ENCODE results near the gene HEXIM2.
A peak's percentile ranks its signal among the peaks of the same experiment; 100 is the strongest.
"Not testable (repeated sequence)": the region's sequence is repeated elsewhere in the genome, so short reads cannot be mapped to it uniquely, and the experiment has no call there.

HEXIM2 gene

DNA sequence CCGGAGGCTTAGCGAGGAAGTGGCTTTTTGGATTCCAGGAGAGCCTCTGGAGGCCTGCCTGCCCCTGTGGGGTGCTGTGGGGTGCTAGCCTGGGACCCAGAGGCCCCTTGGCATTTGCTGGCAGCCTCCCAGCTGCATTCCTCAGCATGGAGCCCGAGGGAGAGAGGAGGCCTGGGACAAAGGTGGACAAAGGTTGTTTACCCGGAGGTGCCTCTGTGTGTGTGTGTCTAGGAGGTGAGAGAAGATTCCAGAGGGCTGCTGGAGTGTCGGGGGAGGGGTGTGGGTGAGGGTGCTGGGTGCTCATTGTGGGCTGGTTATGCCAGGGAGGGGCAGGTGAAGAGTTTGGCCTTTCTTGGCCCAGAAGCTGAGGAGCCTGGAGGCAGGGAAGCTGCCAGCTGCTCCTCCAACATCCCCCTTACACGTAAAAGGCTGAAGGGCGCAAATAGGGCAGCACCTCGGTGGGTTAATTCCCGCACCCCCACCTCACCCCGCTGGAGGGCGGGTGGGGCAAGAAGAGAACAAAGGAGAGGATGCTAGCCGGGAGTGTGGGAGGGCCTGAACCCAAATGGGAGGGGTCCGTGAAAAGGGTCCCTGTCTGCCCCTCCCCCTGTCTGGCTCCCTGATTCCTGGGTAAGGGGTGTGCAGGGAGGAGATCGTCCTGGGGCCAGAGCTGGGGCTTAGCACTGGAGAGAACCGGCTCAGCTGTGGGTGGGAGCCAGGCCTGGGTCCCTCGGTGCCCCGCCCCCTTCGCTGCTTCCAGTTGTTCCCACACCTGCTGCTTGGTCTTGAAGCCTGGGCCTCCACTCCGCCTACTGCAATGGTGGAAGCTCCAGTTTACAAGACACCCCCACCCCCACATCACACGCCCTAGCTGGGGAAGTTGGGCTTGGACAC is 9.9 kb downstream of the HEXIM2 start:
- no peak for DNase-seq

DNA sequence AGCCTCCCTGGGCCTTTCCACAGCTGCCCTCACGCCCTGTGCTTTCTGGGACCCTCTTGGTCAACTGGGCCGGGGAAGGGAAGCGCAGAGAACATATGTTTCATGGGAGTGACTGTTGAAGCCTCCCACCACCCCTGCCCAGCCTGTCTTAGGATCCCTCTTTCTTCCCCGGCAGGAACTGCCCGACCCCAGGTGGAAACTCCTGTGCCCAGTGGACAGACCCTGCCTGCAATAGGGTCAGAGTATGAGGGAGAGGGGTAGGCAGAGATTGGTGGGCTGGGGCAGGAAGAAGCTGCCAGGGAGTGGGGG is 10.5 kb downstream of the HEXIM2 start:
- no peak for DNase-seq

DNA sequence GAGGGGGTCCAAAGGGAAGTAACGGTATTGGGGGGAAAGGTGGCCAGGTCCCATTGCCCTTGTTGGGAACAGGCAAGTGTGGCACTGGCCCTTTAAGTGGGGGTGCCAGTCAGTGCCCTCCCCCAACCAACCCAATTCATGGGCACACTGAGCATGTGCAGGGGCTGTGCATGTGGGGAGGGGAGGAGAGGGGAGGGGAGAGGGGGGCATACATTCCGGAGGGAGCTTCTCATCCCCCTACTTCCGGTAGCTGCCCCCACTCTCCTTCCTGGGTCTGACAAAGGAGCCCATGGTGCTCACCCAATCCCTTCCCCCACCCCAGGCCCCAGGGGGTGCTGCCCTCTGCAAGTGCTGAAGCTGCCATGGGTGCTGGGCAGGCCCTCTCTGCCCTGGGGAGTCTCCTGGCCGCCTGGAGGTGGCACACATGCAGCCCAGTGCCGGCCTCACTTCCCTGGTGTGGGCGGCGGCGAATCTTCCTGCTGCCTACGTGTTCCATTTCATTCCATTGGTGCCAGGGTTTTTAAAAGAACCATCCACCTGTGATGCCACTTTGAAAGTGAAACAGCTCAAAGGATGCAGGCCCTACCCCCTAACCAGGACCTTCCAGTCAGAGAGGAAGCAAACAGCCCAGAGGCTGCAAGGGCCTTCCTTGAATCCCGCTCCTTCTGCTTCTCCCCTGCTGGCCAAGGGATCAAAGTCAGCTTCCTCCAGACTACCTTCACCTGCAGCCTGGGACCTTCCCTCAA is 11.0 kb downstream of the HEXIM2 start:
- DNase-seq, result no peak

DNA sequence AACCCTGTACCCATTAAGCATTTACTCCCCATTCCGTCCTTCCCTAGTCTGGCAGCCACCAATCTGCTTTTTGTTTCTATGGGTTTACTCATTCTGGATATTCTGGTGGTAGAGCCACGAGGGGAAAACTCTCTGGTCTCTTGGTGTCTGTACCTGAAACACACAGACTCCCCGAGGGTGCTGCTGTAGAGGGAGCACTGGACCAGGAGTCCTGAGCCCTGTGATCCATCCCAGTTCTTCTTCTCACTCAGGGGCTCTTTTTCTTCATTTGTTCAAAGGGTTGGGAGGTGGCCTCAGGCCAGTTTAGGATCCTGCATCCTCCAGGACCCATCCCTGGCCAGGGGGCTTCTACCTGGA is 14.1 kb downstream of the HEXIM2 start:
- no peak for DNase-seq

DNA sequence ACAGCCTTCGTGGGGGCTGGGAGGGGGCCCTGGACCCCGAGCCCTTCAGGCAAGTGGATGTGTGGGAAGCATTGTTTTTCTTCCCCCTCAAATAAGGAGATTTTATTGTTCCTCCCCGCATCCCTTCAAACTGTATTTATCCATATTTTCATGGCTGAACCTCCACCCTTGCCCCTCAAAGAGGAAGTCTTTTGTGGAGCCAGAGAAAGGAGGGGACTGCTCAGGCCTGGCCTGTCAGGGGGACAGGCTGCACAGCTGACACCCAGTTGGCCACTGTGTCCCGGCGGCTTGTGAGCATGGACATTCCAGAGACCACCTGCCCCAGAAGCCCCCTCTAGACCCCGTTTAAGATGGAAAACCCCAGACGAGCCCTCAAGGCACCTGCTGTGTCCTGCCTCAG is 15.9 kb downstream of the HEXIM2 start:
- no peak for DNase-seq

DNA sequence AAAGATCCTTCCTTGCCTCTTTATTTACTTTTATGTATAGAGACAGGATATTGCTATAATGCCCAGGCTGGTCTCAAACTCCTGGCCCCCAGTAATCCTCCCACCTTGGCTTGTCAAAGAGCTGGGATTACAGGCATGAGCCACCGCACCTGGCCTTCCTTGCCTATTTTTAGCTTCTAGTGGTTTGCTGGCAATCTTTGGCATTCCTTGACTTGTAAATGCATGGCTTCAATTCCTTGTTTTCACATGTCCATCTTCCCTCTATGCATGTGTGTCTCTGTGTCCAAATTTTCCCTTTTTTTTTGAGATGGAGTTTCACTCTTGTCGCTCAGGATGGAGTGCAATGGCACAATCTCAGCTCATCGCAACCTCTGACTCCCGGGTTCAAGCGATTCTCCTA is 22.5 kb downstream of the HEXIM2 start:
- no peak for DNase-seq

DNA sequence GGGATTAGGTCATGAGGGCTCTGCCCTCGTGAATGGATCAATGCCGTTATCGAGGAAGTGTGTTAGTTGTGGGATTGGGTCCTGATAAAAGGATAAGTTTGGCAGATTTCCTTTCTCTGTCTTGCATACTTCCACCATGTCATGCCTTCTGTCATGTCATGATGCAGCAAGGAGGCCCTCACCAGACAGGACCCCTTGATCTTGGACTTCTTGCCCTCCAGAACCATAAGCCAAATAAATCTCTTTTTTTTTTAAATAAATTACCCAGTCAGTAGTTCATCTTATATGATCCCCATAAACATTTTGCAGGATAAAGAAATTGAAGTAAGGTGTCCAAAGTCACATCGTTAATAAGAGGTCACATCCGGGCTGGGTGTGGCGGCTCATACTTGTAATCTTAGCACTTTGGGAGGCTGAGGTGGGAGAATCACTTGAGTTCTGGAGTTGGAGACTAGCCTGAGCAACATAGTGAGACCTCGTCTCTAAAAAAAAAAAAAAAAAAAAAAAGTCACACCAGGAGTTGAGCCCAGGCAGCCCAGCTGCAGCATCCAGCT is 25.2 kb downstream of the HEXIM2 start:
- DNase-seq, result no peak

DNA sequence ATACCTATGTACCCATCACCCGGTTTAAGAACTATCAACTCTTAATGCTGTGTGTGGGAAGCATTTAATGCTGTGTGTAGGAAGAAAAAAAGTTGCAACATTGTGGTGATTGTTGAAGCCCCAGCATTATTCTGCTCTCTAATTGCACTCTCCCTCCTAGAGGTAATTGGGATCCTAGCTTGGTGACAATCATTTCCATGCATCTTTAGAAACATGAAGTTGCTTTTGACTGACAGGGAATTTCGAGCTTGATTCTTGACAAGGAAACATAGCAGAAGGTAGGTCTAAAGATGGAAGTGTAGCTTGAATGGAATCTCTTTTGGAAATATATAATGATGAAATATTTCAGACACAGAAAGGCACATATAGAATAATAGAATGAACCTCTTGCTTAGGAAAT is 27.3 kb downstream of the HEXIM2 start:
- no peak for DNase-seq

DNA sequence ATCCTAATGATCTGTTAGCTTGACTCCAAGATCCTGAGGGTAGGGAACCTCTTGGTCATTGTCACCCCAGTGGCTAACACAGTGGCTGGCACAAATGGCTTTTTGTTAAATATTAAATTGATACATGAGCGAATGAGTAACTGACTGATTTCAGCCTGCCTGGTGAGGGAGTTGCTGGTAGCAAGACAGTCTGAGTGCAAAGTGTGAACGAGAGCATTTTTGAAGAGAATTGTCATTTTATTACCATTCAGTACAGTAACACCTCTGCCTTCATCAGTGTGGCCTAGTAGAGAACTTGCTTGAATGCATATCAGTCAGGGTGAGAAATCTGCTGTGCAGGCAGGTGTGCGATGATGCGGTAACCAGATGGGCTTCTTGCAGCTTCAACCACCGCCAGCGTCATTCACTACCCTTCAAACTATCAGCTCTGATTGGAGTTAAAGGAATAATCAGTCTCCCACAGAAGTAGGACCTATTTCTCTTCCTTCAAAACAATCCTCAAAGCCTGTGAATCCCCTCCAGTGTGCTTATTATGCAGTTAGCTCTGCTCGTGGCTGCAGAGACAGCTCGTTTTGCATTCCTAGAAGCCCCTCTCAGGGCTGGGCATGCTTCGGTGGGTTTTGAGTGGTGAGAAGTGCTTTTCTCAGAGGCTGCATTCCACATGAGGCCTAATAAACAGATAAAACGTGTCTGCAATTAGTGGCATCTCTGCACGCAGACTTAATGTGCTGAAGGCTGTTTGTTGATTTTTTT is 29.0 kb downstream of the HEXIM2 start:
- DNase-seq, result peak; percentile 9

DNA sequence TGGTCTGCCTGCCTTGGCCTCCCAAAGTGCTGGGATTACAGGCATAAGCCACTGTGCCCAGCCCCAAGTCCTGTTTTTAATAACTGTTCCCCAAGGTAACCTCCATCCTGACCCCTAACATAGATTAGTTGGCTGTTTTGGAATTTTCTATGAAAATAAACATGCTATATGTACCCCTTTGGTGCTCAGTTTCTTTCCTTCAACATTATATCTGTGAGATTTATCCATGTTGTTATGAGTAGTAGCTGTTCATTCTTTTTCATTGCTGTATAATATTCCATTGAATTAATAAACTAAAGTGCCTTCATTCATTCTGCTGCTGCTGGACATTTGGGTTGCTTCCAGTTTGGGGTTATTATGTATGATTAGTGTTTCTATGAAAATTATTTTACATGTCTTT is 33.7 kb downstream of the HEXIM2 start:
- DNase-seq, result no peak

DNA sequence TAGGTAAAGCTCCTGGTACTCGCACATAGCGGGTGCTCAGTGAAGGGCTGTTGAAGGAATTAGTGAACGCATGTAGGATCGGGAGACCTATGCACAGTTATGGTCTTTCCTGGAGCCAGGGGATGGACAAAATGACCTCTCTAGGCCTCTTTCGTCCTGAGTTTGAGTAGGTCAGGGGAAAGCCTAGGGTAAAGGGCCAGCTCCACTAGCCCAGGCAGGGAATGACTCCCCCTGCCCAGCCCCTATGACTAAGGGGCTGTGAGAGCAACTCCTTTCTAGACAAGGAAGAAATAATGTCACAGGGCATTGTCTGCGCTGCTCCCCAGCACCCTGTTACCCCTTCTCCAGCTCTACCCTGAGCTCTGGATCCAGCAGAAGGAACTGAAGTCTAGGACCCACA is 35.4 kb downstream of the HEXIM2 start:
- DNase-seq, result no peak

DNA sequence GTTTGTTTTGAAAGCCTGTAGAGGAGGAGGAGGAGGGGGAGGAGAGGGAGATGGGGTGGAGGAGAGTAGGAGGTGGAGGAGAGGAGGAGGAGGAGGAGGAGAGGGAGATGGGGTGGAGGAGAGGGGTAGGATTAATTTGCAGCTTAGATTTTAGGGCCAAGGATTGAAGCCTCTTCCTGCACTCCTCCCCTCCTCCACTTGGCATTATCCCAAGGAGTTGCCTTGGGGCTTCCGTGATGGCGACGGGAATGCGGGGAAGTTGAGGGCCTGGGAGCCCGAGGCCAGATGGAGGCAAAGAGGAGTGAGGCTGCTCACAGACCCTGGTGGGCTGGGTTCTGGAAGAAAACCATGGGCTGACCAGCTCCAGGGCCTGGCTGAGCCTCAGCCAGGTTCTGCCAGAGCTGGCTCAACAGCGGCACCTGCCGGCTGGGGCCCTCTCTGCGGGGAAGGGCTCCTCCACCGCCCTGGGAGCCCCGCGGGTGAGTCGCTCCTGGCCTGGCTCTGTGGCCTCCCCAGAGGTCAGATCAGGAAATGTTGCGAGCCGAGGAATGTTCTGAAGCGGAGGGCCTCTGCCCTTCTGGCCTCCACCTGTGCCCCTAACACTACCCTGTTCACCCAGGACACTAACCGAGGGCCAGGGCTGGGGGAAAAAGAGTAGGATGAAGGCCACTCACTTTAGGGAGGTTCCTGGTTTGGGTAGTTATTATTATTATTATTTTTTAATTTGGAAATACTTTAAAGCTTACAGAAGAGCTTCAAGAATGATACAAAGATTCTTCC is 36.1 kb downstream of the HEXIM2 start:
- DNase-seq, result peak; percentile 73

DNA sequence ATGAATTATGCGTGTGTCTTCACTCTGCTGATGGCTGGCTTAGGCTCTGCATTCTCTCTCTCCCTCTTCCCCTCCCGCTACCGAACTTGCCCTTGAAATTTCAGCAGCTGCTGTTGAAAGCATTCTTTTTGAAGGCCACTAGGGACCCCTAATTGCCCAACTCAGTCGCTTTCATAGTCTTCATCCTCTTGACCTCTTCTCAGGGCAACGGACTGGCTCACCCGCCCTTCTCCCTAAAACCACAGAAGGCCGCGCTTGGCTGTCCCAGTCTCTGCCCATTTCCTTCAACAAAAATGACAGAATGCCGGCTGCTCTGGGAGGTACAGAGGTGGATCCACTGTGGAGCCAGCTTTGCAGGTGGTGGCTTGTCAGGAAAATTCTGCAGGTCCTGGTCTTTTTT is 39.0 kb downstream of the HEXIM2 start:
- DNase-seq, result no peak

DNA sequence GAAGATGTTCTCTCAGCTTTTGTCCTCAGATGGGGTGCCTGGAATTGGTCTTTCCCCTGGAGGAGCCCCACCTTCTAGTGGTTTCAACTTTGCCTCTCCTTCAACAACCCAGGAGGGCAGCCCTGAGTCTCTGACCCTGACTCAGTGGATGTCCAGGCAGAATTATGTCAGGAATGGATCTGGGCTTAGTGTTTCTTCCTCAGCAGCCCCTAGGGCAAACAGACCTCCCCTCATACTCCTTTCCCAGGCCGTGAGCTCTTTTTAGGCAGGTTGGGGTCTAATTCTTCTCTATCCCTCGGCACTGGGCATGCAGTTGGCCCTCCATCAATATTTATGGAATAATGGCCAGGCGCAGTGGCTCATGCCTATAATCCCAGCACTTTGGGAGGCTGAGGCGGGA is 39.8 kb downstream of the HEXIM2 start:
- no peak for DNase-seq

DNA sequence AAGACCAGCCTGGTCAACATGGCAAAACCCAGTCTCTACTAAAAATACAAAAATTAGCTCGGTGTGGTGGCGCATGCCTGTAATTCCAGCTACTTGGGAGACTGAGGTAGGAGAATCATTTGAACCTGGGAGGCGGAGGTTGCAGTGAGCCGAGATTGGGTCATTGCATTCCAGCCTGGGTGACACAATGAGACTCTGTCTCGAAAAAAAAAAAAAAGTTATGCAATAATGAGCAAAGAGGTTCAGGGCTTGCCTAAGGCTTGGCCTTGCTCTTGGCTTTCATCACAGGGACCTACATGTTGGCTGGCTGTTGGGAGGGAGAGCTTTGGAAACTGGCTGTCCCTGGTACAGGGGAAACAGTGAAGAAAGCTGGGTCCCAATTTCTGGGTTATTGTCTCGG is 40.2 kb downstream of the HEXIM2 start:
- not testable (repeated sequence) for DNase-seq

DNA sequence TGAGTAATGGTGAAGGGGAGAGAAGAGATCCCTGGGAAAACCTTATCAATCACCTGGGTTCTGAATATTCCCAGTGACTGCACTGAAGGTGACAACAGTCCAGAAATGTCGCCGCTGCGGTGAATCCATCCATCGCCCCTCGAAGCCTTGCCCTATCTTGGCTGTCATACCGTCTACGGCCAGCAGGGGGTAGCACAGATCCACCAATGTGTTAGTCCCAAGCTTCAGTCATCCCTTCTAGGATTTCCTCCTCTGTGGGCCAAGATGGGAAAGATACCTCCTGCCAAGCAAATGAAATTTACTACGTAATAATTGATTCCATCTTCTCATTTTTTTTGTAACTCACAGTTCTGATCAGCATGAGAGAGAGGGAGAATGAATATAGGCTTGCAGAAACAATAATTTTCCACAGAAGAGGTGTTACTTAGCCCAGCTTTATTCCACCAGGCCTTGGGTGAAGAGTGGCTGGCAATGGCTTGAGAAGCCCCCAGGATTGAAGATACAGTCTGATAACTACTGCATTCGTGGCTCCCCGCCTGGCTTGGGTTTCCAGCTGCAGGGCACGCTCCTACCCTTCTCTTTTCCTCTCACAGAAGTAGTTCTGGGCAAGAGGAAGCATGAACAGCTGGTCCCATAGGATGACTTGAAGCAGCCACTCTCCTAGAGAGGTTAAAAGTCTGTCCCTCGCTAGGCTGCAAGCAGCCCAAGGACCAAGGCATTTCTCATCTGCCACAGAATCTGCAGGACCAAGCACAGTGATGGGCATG is 57.4 kb downstream of the HEXIM2 start:
- peak; percentile 87 for DNase-seq
